Measurements from ENCODE around the gene NAPSA. TPM values are rescaled to one million over a fixed set of nuclear protein-coding genes. Genes with fewer than 3 reads are reported as not detected.

NAPSA gene
- total RNA-seq, 1 experiment from 2014 or later = not detected

GRCh38 chr19:50317115-50317514 lies 48.3 kb downstream of the NAPSA start:
- Histone ChIP-seq H3K27ac (no peak overlapping the region), H3K9me3 (replicated peaks) (no peaks in the 10 kb centered on the region), H3K27me3 (replicated peaks) (peaks cover 43% of the 10 kb centered on the region), H3K4me1 (replicated peaks) (no peaks in the 10 kb centered on the region), H3K36me3 (no peaks in the 10 kb centered on the region), H3K4me3 (no peak overlapping the region)
- DNase-seq (ENCODE audit: low read depth in 1 of 2, low spot score in 2 of 2) = no peak

DNA sequence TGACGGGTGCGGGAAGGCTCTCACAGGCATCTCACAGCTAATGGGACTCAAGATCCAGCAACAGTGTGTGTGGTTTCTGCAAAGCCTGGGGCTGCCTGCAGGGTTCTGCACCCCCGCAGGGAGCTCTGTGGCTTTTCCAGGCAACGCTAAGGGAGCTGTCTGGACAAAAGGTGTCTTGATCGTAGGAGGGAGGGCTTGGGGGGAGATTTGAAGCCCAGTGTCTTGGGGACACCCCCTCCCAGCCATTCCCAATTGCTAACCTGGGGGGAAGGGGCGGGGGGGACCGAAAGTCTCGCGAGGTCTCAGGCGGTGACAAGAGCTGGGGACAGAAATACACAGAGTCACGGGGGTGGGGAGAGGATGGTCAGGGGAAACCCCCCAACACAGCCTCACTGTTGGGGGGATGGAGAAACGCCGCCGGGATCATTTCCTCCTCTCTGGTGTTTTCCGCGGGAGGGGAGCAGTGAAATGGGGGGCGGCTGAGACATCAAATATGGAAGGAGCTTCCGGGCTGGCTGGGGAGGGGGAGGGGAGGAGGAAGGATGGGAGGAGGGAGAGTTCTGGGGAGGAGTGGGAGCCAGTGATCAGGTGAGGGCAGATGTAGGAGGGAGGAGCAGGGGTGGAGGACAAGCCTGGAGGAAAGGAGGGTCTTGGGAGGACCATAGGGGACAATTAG lies 49.5 kb downstream of the NAPSA start:
- Histone ChIP-seq H3K4me3 (no peak overlapping the region), H3K27ac (no peak overlapping the region), H3K36me3 (no peaks in the 10 kb centered on the region), H3K27me3 (replicated peaks) (peaks cover 51% of the 10 kb centered on the region), H3K4me1 (replicated peaks) (no peaks in the 10 kb centered on the region), H3K9me3 (replicated peaks) (no peaks in the 10 kb centered on the region)
- DNase-seq (ENCODE audit: low read depth in 1 of 2, low spot score in 2 of 2) = no peak

DNA sequence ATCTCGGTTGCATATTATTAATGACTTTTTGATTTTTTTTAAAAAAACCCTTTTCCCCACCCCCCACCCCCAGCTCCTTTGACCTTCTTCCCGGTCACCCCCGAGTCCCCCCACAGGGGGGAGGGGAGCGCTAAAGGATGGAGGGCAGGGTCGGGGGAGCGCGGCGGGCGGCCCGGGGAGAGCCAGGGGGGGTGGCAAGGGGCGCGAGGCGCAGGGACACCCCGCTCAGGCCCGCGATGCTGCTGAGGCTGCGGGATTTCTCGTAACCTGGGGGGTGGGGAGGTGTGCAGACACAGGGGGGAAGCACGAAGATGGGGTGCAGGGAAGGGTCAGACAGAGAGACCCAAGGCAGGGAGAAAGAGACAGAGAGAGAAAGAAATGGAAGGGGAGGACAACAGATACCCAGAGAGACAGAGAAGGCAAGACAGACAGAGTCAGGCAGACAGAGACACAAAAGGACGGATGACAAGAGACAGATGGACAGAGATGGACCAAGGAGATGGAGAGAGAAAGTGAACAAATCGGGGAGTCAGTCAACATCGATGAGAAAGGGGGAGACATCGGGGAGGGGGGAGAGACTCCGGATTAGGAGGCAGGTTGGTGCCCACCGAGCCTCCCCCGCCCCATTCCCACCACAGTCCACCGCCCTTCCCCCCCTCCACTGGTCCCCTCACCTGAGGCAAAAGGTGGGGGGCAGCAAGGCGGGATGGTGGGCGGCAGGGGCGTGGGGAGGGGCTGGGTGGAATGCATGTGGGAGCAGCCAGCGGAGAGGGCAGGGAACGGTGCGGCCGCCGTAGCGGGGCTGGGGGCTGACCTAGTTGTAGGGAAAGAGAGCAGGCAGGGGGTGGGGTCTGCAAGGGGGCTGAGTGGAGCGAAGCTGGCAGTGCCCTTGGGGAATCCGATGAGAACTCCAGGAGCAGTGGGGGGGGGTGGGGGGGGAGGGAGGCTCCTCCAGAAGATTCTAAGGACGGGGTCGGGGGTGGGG lies 50.4 kb downstream of the NAPSA start:
- Histone ChIP-seq H3K36me3 (no peaks in the 10 kb centered on the region), H3K27ac (no peak overlapping the region), H3K27me3 (replicated peaks) (peaks cover 59% of the 10 kb centered on the region), H3K4me3 (no peak overlapping the region), H3K4me1 (replicated peaks) (no peaks in the 10 kb centered on the region), H3K9me3 (replicated peaks) (no peaks in the 10 kb centered on the region)
- DNase-seq (ENCODE audit: low read depth in 1 of 2, low spot score in 2 of 2) = no peak

- H3K36me3 ChIP-seq = no peaks in the 10 kb centered on the region
- no peaks in the 10 kb centered on the region for H3K4me1 ChIP-seq (replicated peaks)
- H3K9me3 ChIP-seq (replicated peaks) = no peaks in the 10 kb centered on the region
- peaks cover 60% of the 10 kb centered on the region for H3K27me3 ChIP-seq (replicated peaks)
- DNase-seq (ENCODE audit: low read depth in 1 of 2, low spot score in 2 of 2) = no peak
- no peak overlapping the region for H3K27ac ChIP-seq
- H3K4me3 ChIP-seq = no peak overlapping the region
Observed at GRCh38 chr19:50313812-50314536, 51.5 kb downstream of the NAPSA start.

DNA sequence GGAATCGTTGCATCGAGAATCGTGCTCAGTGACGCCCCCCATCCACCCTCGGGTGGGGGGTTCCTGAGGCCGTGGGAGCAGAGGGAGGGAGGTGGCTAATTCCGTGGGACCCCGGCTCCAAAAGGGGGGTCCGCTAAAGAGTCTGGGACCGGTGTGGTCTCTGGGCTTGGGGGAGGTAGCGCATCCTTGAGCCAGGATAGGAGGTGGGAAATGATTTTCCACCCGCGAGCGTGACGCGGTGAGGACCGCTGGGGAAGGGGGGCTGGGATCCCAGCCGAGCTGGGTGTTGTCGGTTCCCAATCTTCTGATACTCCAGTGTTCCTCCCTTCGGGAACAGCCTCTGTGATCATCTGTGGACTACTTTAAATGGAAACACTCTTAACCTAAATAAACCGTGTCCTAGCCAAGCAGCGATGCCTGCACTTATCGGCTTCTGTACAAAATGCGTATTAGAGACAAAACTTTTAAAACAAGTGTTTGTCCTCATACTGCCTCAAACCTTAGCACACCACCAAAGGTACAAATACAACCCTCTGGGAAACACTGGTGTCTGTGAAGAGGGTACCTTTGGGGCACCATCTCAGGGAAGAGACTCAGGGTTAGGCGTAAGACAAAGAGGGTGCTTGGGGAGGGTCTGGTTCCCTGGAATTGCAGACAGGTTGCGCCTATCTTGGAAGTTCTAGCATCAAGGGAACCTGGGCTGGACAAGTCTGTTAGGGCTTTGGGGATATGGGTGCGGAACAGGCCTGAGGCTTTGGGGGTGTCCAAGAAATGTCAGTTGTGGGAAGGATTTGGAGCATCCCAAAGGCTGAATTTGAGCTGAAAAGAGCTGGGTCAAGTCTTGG lies 52.2 kb downstream of the NAPSA start:
- Histone ChIP-seq H3K4me3 (no peak overlapping the region), H3K9me3 (replicated peaks) (no peaks in the 10 kb centered on the region), H3K4me1 (replicated peaks) (no peaks in the 10 kb centered on the region), H3K27ac (no peak overlapping the region), H3K27me3 (replicated peaks) (peaks cover 65% of the 10 kb centered on the region), H3K36me3 (no peaks in the 10 kb centered on the region)
- no peak for DNase-seq (ENCODE audit: low read depth in 1 of 2, low spot score in 2 of 2)

GRCh38 chr19:50311723-50312635 lies 53.5 kb downstream of the NAPSA start:
- Histone ChIP-seq H3K4me3 (no peak overlapping the region), H3K4me1 (replicated peaks) (no peaks in the 10 kb centered on the region), H3K27ac (no peak overlapping the region), H3K36me3 (no peaks in the 10 kb centered on the region), H3K9me3 (replicated peaks) (no peaks in the 10 kb centered on the region), H3K27me3 (replicated peaks) (peaks cover 69% of the 10 kb centered on the region)
- no peak for DNase-seq (ENCODE audit: low read depth in 1 of 2, low spot score in 2 of 2)

- no peaks in the 10 kb centered on the region for H3K36me3 ChIP-seq
- peaks cover 64% of the 10 kb centered on the region for H3K27me3 ChIP-seq (replicated peaks)
- no peak for DNase-seq (ENCODE audit: low read depth in 1 of 2, low spot score in 2 of 2)
- no peak overlapping the region for H3K4me3 ChIP-seq
- H3K4me1 ChIP-seq (replicated peaks) = no peaks in the 10 kb centered on the region
- H3K9me3 ChIP-seq (replicated peaks) = no peaks in the 10 kb centered on the region
- no peak overlapping the region for H3K27ac ChIP-seq
Observed at GRCh38 chr19:50310759-50311465, 54.5 kb downstream of the NAPSA start.

DNA sequence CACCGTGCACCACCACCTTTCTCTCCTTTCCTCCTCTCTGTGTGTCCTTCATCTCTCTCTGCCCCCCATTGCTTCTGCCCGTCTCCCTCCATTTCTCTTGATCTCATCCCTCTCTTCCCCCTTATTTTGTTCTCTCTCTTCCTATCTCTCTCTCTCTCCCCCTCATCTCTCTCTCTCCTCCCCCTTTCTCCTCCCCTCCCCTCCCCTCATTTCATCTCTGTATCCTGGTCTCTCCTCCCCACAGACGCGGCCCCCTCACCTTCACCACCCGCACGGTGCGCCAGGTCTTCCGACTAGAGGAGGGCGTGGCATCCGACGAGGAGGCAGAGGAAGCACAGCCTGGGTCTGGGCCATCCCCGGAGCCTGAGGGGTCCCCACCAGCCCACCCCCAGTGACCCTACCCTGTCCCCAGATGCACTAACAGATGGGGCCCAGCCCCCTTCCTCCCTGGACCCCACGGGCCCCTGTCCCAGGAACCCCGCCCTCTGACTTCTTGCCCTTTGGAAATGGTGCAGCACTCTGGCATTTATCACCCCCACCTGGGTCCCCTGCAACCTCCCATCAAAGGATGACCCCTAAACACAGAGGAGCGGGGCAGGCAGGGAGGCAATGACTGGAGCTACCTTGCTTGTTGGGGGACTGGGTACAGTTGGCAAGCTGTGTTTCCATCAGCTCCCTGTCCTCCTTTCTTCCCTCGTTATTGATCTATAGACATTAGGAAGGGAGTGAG lies 55.9 kb downstream of the NAPSA start:
- no peak overlapping the region for H3K27ac ChIP-seq
- DNase-seq (ENCODE audit: low read depth in 1 of 2, low spot score in 2 of 2) = no peak
- H3K27me3 ChIP-seq (replicated peaks) = peaks cover 55% of the 10 kb centered on the region
- H3K9me3 ChIP-seq (replicated peaks) = no peaks in the 10 kb centered on the region
- H3K4me3 ChIP-seq = no peak overlapping the region
- no peaks in the 10 kb centered on the region for H3K36me3 ChIP-seq
- H3K4me1 ChIP-seq (replicated peaks) = no peaks in the 10 kb centered on the region

DNA sequence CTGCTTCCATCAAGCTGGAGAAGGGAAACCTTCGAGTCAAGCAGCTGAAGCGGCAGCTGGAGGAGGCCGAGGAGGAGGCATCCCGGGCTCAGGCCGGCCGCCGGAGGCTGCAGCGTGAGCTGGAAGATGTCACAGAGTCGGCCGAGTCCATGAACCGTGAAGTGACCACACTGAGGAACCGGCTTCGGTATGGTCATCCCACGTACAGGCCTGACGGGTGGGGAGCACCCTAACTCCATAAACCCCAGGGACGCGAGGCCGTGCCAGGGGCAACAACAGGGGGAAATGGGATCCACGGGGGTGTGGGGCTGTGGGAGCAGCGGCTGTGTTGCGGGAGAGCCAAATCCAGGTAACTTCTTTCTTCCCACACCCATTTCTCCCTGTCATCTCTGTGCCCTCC lies 56.4 kb downstream of the NAPSA start:
- Histone ChIP-seq H3K4me3 (no peak overlapping the region), H3K27me3 (replicated peaks) (peaks cover 52% of the 10 kb centered on the region), H3K27ac (no peak overlapping the region), H3K9me3 (replicated peaks) (no peaks in the 10 kb centered on the region), H3K4me1 (replicated peaks) (no peaks in the 10 kb centered on the region), H3K36me3 (no peaks in the 10 kb centered on the region)
- DNase-seq (ENCODE audit: low read depth in 1 of 2, low spot score in 2 of 2) = no peak

All from SJSA1 (cell line).